Hepatocyte (in vitro differentiated cells): ENCODE data around the gene OPCML. TPM values are rescaled to one million over a fixed set of nuclear protein-coding genes. Genes with fewer than 3 reads are reported as not detected.

Experiments used
- DNase-seq: peaks from one replicate; pipeline ENCODE4 v3.0.0-alpha.2; 2016; ENCODE audit warnings: low spot score
- H2AFZ ChIP-seq: fragments of 200-600 bp; sonication (generic); 2 replicates; pipeline ENCODE4 v1.6.0; 2016; ENCODE audit warnings: antibody characterized with exemption, mild to moderate bottlenecking
- H3K27ac ChIP-seq: fragments of 200-600 bp; sonication (generic); 2 replicates; pipeline ENCODE4 v1.5.1; 2016; ENCODE audit warnings: mild to moderate bottlenecking
- H3K27me3 ChIP-seq: fragments of 200-600 bp; sonication (generic); 2 replicates; pipeline ENCODE4 v1.6.1; 2016
- H3K36me3 ChIP-seq: fragments of 200-600 bp; sonication (generic); replicated peaks from 2 replicates; pipeline ENCODE4 v1.5.1; 2016; ENCODE audit warnings: low read depth; ENCODE audit not compliant: insufficient read depth
- H3K4me1 ChIP-seq: fragments of 200-600 bp; sonication (generic); 2 replicates; pipeline ENCODE4 v1.5.1; 2016; ENCODE audit warnings: mild to moderate bottlenecking, moderate library complexity; ENCODE audit not compliant: insufficient read depth
- H3K4me2 ChIP-seq: fragments of 200-600 bp; sonication (generic); 2 replicates; pipeline ENCODE4 v1.6.0; 2016
- H3K4me3 ChIP-seq: fragments of 200-600 bp; sonication (generic); 2 replicates; pipeline ENCODE4 v1.5.1; 2016; ENCODE audit warnings: mild to moderate bottlenecking
- H3K79me2 ChIP-seq: fragments of 200-600 bp; sonication (generic); 2 replicates; pipeline ENCODE4 v1.6.0; 2017; ENCODE audit warnings: mild to moderate bottlenecking
- H3K9me2 ChIP-seq: fragments of 200-600 bp; sonication (generic); replicated peaks from 2 replicates; pipeline ENCODE4 v1.6.0; 2017; ENCODE audit warnings: mild to moderate bottlenecking; ENCODE audit not compliant: insufficient read depth
- H3K9me3 ChIP-seq: fragments of 200-600 bp; sonication (generic); 2 replicates; pipeline ENCODE4 v1.5.1; 2016; ENCODE audit warnings: low read depth, mild to moderate bottlenecking
- H4K20me1 ChIP-seq: fragments of 200-600 bp; sonication (generic); 2 replicates; pipeline ENCODE4 v1.6.0; 2016; ENCODE audit warnings: mild to moderate bottlenecking; ENCODE audit not compliant: insufficient read depth, poor library complexity, severe bottlenecking
- EZH2 ChIP-seq: fragments of 200-600 bp; sonication (generic); IDR thresholded peaks from 2 replicates; pipeline ENCODE4 v1.6.1; 2016; ENCODE audit warnings: antibody characterized with exemption, mild to moderate bottlenecking, borderline replicate concordance
- EZH2phosphoT487 ChIP-seq: fragments of 200-600 bp; sonication (generic); IDR thresholded peaks from one replicate; pipeline ENCODE4 v1.6.1; 2018; ENCODE audit warnings: antibody characterized with exemption, mild to moderate bottlenecking, low read depth, moderate library complexity; ENCODE audit not compliant: unreplicated experiment, severe bottlenecking
- WGBS: methylation state at CpG from one replicate; pipeline ENCODE4 v1.1.6; 2016; ENCODE audit warnings: low lambda C conversion rate; ENCODE audit errors: missing lambda C conversion rate; 5-methylcytosine and 5-hydroxymethylcytosine counted together
- polyA plus RNA-seq: library from polyadenylated mRNA; unstranded; fragments of >200 nt; fragmentation: Nextera tagmentation; extraction: Ambion mirVana; gene quantifications from 2 replicates; pipeline ENCODE4 v1.2.1, GENCODE V29; 2016
- total RNA-seq: library from RNA; depleted of rRNA; stranded (reverse); fragments of >200 nt; gene quantifications from 2 replicates; pipeline ENCODE4 v1.2.3, GENCODE V29; 2014
- TF ChIP-seq, protein P1 (sequence below): fragments of 200-600 bp; sonication (generic); IDR thresholded peaks from 2 replicates; pipeline ENCODE4 v1.5.1; 2016; ENCODE audit warnings: antibody characterized with exemption, mild to moderate bottlenecking; ENCODE audit not compliant: poor library complexity

The OPCML gene
- total and polyA plus RNA-seq, 2 experiments from 2014 or later, result 0.37 to 0.98 TPM

DNA sequence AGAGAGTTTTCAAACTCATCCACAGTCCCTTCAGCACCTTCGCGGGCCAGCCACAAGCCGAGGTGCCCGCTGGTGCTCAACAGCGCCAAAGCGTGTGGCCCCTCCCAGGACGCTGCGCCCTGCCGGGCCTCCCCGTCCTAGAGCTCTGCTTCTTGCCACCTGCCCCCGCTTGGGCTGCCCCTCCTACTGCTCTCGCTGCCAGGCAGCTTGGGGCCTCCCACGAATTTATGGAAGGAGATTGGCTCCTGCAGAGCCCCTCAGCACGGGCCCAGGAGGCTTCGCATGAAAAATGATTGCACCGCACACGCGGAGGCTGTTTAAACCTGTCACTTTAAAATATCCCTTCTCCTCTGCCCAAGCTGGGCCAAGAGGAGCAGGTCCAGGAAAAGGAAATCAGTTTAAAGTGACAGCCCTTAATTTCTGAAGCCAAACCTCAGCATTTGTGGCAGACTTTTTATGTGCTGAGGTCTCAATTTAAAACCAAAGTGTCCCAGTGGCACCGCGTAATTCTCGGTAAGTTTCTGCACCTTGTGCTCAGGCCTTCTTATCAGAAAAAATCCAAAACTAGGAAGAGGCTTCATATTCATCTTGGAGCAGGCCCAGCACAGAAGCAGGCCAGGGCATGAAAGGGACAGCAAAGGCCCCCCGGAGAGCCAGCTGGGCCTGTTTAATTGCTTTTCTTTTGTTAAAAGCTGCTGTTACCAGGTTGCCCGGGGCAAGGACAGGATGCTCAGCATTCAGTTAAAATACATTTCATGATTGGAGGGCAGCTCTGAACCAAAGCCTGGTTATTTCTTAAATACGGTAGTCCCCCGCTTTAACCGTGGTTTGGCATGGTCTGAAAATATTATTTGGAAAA is 303.6 kb downstream of the OPCML start:
- Histone ChIP-seq H3K27me3 (no peaks in the 10 kb centered on the region), H3K36me3 (no peaks in the 10 kb centered on the region), H3K27ac (no peak overlapping the region), H4K20me1 (no peaks in the 10 kb centered on the region), H3K79me2 (no peaks in the 10 kb centered on the region), H2AFZ (no peak overlapping the region), H3K4me1 (peaks cover 23% of the 10 kb centered on the region), H3K9me2 (no peaks in the 10 kb centered on the region), H3K4me3 (no peak overlapping the region), H3K4me2 (peak overlapping the region; percentile 47), H3K9me3 (no peaks in the 10 kb centered on the region)
- DNase-seq, result no peak
- 32% methylated on average over 26 of the region's 26 CpGs for WGBS
- TF ChIP-seq EZH2phosphoT487, result no peak

DNA sequence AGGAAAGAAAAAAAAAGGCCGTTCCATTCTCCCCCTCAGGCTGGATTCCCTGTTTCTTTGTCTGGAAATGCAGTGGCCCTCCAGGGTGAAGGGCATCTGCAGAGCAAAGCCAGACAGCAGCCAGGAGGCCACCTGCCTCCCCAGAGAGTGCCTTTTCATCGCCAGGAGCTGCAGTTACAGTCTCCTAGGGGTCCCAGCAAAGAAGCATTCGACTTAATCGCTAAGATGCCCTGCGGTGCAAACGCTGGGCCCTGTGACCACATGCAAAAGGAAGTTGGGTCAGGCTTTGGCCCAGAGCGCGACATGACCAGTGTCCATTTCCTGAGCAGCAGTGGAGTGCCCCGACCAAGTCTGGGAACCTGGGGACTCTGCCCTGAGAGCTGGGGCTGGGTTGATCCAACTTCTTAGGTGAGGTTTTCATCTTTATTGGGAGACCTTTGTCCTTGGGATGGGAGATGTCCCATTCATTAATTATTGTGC is 304.6 kb downstream of the OPCML start:
- TF ChIP-seq, protein P1, sequence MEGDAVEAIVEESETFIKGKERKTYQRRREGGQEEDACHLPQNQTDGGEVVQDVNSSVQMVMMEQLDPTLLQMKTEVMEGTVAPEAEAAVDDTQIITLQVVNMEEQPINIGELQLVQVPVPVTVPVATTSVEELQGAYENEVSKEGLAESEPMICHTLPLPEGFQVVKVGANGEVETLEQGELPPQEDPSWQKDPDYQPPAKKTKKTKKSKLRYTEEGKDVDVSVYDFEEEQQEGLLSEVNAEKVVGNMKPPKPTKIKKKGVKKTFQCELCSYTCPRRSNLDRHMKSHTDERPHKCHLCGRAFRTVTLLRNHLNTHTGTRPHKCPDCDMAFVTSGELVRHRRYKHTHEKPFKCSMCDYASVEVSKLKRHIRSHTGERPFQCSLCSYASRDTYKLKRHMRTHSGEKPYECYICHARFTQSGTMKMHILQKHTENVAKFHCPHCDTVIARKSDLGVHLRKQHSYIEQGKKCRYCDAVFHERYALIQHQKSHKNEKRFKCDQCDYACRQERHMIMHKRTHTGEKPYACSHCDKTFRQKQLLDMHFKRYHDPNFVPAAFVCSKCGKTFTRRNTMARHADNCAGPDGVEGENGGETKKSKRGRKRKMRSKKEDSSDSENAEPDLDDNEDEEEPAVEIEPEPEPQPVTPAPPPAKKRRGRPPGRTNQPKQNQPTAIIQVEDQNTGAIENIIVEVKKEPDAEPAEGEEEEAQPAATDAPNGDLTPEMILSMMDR, result no peak
- no peak for TF ChIP-seq EZH2
- no peak for TF ChIP-seq EZH2phosphoT487
- no peaks in the 10 kb centered on the region for H3K9me3 ChIP-seq
- no peaks in the 10 kb centered on the region for H3K36me3 ChIP-seq
- H3K79me2 ChIP-seq, result no peaks in the 10 kb centered on the region
- no peaks in the 10 kb centered on the region for H3K27me3 ChIP-seq
- WGBS, result 72% methylated on average over 9 of the region's 9 CpGs
- DNase-seq, result no peak
- no peaks in the 10 kb centered on the region for H3K9me2 ChIP-seq
- H3K4me3 ChIP-seq, result no peak overlapping the region
- H3K27ac ChIP-seq, result no peak overlapping the region
- H4K20me1 ChIP-seq, result no peaks in the 10 kb centered on the region
- no peak overlapping the region for H2AFZ ChIP-seq
- peaks cover 23% of the 10 kb centered on the region for H3K4me1 ChIP-seq
- no peak overlapping the region for H3K4me2 ChIP-seq

DNA sequence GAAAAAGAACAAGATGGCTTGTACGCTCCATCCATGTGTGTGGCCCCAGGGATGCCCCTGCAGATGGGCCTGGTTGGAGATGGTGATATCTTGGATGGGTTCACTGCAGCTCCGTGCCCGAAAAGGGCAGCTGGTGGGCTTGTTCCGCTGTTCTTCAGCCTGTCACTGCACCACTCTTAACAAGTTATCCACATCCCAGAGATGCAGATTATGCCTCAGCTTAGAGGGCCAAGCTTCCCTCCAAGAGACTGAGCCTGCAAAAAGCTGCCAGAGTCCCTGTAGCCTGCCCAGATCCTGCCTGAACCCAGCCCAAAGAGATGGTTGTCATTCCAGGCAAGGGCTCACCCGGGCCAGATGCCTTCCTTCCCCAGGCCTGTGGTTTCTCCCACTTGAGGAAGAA is 308.0 kb downstream of the OPCML start:
- Histone ChIP-seq H3K9me2 (no peaks in the 10 kb centered on the region), H3K27me3 (no peaks in the 10 kb centered on the region), H2AFZ (no peak overlapping the region), H4K20me1 (no peaks in the 10 kb centered on the region), H3K79me2 (no peaks in the 10 kb centered on the region), H3K4me3 (no peak overlapping the region), H3K27ac (no peak overlapping the region), H3K4me1 (peaks cover 9% of the 10 kb centered on the region), H3K36me3 (no peaks in the 10 kb centered on the region), H3K4me2 (no peak overlapping the region), H3K9me3 (no peaks in the 10 kb centered on the region)
- no peak for DNase-seq
- no peak for TF ChIP-seq EZH2
- TF ChIP-seq, protein P1, result no peak
- TF ChIP-seq EZH2phosphoT487, result no peak
- 90% methylated on average over 5 of the region's 5 CpGs for WGBS
